Measurements from ENCODE around the gene AFF4.
A peak's percentile ranks its signal among the peaks of the same experiment; 100 is the strongest.

DNA sequence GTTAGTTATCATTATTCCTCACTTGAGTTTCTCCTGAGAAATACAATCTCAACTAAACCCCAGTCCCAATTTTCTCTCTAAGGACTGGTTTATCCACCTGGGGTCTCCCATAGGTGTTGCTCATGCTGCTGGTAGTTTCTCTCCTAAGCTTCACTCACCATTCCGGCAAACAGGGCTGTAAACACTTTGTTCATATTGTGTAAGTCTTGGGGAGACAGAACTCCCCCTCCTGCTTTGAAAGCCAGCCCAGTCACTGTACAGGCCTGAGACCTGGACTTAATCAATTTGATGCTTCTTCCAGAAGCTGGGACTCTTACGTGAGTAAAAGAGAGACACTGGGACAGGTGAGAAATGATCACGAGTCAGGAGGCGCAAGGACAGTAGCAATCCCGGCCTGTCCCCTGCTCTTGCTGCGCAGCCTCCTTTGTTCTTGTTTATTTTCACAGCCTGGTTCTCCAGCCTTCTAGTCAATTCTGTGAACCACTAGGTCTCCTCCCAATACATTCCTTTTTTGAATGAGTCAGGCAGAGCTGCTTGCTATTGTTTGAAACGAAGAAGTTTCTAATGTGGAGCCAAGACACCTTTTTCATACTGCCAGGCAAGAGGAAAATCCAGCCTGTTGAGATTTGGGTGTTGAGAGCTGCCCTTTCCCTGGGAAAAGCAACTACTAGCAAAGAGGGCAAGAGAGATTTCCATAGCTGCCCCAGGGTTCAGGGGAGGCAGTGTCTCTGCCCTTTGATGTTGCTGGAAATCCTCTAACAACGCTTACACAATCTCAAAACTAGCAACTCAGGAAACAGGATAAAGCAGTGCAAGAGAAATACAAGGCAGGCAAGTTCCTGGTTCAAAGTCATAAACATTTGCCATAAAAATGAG lies 123.8 kb downstream of the AFF4 start:
- TF ChIP-seq, protein P1, sequence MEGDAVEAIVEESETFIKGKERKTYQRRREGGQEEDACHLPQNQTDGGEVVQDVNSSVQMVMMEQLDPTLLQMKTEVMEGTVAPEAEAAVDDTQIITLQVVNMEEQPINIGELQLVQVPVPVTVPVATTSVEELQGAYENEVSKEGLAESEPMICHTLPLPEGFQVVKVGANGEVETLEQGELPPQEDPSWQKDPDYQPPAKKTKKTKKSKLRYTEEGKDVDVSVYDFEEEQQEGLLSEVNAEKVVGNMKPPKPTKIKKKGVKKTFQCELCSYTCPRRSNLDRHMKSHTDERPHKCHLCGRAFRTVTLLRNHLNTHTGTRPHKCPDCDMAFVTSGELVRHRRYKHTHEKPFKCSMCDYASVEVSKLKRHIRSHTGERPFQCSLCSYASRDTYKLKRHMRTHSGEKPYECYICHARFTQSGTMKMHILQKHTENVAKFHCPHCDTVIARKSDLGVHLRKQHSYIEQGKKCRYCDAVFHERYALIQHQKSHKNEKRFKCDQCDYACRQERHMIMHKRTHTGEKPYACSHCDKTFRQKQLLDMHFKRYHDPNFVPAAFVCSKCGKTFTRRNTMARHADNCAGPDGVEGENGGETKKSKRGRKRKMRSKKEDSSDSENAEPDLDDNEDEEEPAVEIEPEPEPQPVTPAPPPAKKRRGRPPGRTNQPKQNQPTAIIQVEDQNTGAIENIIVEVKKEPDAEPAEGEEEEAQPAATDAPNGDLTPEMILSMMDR (IDR thresholded peaks at IDR 0.05): no peak
- TF ChIP-seq POLR2AphosphoS5 (IDR thresholded peaks at IDR 0.05) (peak in 2 of 3 donors; percentile 65 to 72), POLR2A (IDR thresholded peaks at IDR 0.05) (peak; percentile 54)

Measured in transverse colon (tissue), 4 donors.